Hematopoietic multipotent progenitor cell treated with erythropoietin and hydrocortisone succinate and interleukin-3 and kit ligand, for 15 days (in vitro differentiated cells): ENCODE results near the gene KCNJ3.

Experiments
- DNase-seq: peaks from one replicate; pipeline ENCODE4 v3.0.0-alpha.2; 2015; ENCODE audit warnings: low spot score

The KCNJ3 gene

GRCh38 chr2:154698296-154698720 is at the start of gene KCNJ3:
KCNJ3 (plus strand) TSS chr2:154698695; CDS start chr2:154698776, 81 bp downstream.
- no peak for DNase-seq

GRCh38 chr2:154655499-154655898 is 43.0 kb upstream of the KCNJ3 start:
- DNase-seq: no peak

GRCh38 chr2:154658854-154659253 is 39.6 kb upstream of the KCNJ3 start:
- DNase-seq: no peak

GRCh38 chr2:154664248-154664647 is 34.2 kb upstream of the KCNJ3 start:
- no peak for DNase-seq

- DNase-seq: no peak
Measured at GRCh38 chr2:154670083-154670482, 28.4 kb upstream of the KCNJ3 start.

- no peak for DNase-seq
Measured at GRCh38 chr2:154673694-154674093, 24.8 kb upstream of the KCNJ3 start.

- no peak for DNase-seq
Measured at GRCh38 chr2:154677401-154677800, 21.1 kb upstream of the KCNJ3 start.

GRCh38 chr2:154681741-154682140 is 16.8 kb upstream of the KCNJ3 start:
- no peak for DNase-seq

GRCh38 chr2:154686162-154686561 is 12.3 kb upstream of the KCNJ3 start:
- no peak for DNase-seq

- DNase-seq: no peak
Measured at GRCh38 chr2:154688373-154688772, 10.1 kb upstream of the KCNJ3 start.

GRCh38 chr2:154689158-154689557 is 9.3 kb upstream of the KCNJ3 start:
- no peak for DNase-seq

- no peak for DNase-seq
Measured at GRCh38 chr2:154692927-154693326, 5.6 kb upstream of the KCNJ3 start.

GRCh38 chr2:154693741-154694340 is 4.7 kb upstream of the KCNJ3 start:
- DNase-seq: no peak

- DNase-seq: no peak
Measured at GRCh38 chr2:154694881-154695280, 3.6 kb upstream of the KCNJ3 start.

- DNase-seq: no peak
Measured at GRCh38 chr2:154696369-154696768, 2.1 kb upstream of the KCNJ3 start.

GRCh38 chr2:154696810-154697417 is 1.6 kb upstream of the KCNJ3 start:
- no peak for DNase-seq

GRCh38 chr2:154697418-154698252 is 860 bp upstream of the KCNJ3 start:
- DNase-seq: no peak

GRCh38 chr2:154698721-154699574 is 453 bp downstream of the KCNJ3 start:
- DNase-seq: no peak

- DNase-seq: no peak
Measured at GRCh38 chr2:154699575-154699930, 1.1 kb downstream of the KCNJ3 start.

GRCh38 chr2:154700136-154700535 is 1.6 kb downstream of the KCNJ3 start:
- no peak for DNase-seq

- no peak for DNase-seq
Measured at GRCh38 chr2:154704991-154705390, 6.5 kb downstream of the KCNJ3 start.

- no peak for DNase-seq
Measured at GRCh38 chr2:154706660-154707059, 8.2 kb downstream of the KCNJ3 start.
